COR-L47 (cell line): ENCODE measurements around the gene TBC1D16.
A peak's percentile ranks its signal among the peaks of the same experiment; 100 is the strongest.

Experiments used
- DNase-seq: peaks from one replicate; lab custom pipeline; 2025; lab: John Stamatoyannopoulos, UW

Gene TBC1D16

DNA sequence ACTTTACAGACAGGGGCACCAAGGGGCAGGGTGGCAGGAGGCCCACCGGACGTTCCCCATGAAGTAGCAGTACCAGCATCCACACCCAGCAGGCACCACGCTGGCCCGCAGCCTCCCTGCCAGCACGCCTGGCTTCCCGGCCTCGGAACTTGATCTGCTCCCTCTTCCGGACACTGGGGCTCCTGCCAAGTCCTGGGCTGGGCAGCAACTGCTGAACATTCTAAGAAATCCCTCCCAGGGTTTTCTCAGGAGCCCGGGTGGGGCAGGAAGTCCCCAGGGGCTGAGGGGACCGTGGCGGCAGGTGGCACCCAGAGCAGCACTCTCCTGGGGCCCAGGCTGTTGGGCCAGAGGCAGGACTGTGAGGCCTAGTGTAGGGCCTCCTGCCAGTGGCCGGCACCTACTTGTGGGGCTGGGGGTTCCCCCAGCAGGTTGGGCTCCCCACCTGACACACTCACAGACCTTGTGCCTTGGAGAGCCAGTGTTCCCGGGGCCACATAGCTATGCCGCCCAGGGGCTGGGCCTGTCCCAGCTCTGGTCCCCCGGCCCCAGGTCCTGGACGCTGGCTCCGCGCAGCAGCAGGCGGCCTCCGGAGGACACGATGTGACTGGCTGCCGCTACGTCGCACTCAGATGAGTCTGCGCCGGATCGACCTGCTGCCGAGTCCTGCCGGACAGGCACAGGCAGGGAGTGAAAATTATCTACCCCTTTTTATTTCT is 110.3 kb downstream of the TBC1D16 start:
- DNase-seq = peak; percentile 47

DNA sequence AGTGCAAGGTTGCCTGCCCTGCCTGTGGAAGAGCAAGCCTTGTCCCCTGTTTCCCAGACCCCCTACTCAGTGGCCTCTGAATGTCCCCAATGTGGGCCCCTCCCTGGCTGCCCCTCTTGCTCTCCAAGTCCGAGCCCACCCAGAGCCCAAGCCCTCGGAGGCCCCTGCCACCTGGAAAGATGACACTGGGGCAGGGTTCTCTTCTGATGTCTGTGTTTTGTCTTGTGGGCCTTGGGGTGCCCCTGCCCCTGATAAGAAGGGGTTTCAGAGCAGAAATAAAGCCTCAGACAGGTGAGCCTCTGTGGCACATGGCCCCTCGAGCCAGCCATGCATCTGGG is 111.1 kb downstream of the TBC1D16 start:
- DNase-seq = no peak

DNA sequence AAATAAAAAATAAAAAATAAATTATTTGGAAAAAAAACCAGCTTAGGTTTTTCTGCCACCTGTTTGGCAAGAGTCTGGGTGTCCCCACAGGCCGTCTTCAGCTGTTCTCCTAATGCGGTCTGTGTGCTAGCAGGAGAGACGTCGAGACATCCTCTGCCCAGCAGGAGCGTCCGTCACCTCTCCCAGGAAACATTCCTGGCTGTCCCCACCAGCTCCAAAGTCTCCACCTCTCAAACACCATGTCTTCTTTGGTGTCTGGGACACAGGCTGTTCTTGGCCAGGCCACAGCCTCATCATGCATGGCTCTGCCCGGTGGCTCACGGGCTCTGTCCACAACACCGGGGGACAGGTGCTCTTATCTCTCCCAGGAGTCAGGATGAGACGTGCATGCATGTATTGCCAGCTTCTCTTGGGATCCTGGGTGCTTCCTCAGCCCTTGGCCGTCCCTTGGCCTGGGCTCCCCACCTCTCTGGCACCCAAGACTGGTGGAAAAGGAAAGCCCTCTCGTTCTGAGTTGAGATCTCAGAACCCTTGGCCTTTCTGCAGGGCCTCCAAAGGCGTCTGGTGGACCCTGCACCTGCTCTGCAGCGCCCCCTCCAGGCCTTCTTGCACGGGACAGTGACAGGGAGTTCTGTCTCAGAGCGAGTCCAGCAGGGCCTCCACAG is 111.6 kb downstream of the TBC1D16 start:
- no peak for DNase-seq

DNA sequence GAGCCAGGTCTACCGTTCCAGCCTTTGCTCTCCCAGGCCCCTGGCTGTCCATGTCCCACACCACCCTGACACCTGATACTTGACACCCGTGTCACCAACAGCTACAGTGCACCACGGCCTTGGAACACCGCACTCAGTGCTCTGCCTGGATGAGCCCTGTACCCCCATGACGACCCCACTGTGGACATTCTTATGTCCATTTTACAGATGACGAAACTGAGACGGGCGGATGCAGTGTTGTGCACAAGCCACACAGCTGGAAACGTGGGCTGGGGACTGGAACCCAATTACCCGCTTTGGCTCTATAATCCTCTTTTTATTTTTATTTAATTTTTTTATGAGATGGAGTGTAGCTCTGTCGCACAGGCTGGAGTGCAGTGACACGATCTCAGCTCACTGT is 112.9 kb downstream of the TBC1D16 start:
- no peak for DNase-seq

DNA sequence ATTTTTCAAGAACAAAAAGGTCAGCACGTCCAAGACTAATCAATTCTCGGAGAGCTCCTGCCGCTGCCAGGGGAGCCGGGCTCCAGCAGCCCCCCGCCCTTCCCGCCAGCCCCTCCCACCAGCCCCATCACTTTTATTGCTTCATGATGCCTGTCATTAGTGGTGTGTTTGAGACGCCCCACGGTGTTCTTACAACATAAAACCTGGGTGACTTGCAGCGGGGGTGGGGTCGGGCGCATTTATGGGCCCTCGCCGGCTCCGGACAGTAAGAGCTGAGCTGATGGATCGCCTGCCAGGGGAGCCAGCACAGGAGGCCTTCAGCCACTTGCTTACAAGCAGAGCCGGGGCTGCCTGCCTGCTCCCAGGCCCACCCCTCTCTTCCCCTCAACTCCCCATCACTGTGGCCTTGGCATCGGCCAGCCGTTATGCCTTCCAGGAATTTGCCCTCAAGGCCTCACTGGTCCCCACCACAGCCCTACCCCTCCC is 113.5 kb downstream of the TBC1D16 start:
- DNase-seq = peak; percentile 47

DNA sequence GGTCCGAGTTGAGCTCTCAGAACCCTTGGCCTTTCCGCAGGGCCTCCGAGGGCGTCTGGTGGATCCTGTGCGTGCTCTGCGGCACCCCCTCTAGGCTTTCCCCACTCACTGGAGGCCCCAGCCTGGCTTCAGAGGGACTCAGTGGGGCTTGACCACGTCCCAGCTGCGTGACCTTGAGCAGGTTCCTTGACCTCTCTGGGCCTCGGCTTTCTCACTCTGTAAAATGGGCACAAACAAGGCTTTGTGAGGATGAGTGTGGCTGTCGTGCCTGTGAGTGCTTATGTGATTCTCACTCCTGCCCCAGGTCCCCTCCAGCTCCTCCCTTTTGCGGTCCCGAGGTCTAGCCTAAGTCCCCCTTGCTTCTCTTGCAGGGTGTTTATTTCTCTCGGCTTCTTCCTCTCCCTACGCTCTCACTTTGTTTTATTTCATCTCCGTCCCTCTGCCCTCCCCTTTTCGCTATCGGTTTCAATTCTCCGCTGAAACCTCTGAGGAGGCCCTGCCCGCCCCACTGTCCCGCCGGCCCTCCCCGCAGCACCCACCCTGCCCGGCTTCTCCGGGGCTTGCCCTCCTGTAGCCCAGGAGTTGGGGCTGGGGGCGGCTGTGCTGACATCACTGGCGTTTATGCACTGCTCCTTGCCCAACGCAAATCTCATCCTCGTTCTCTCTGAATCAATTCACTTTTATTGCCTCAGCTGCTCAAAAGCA is 114.1 kb downstream of the TBC1D16 start:
- DNase-seq = no peak

DNA sequence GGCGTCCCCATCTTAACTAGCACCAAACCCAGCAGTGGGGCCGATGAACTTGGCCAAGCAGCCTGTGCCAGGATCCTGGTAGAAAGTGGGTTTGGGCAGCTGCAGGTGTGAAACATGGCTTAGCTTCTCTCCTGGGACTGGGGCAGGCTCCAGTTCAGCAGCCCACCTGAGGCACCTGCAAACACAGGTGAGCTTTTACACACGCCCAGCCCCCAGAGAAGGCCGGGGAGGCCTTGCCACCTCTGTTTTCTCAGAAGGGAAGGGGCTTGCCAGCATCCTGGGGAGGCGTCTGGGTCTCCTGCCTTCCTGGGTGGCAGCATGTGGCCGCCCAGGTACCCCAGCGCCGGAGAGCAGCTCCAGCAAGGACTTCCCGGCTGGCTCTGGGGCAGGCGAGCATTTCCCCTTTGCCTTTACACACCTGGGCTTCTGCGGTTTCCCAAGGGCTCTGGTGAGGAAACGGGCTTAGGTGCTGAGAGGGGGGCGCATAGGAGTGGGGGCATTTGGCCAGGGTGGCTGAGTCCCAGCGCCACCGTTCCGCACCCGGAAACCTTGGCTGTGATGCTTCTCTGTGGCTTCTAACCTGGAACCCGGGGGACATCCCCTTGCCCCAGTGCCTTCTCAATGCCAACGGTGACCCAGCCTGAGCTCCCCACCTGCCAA is 114.8 kb downstream of the TBC1D16 start:
- DNase-seq = no peak

DNA sequence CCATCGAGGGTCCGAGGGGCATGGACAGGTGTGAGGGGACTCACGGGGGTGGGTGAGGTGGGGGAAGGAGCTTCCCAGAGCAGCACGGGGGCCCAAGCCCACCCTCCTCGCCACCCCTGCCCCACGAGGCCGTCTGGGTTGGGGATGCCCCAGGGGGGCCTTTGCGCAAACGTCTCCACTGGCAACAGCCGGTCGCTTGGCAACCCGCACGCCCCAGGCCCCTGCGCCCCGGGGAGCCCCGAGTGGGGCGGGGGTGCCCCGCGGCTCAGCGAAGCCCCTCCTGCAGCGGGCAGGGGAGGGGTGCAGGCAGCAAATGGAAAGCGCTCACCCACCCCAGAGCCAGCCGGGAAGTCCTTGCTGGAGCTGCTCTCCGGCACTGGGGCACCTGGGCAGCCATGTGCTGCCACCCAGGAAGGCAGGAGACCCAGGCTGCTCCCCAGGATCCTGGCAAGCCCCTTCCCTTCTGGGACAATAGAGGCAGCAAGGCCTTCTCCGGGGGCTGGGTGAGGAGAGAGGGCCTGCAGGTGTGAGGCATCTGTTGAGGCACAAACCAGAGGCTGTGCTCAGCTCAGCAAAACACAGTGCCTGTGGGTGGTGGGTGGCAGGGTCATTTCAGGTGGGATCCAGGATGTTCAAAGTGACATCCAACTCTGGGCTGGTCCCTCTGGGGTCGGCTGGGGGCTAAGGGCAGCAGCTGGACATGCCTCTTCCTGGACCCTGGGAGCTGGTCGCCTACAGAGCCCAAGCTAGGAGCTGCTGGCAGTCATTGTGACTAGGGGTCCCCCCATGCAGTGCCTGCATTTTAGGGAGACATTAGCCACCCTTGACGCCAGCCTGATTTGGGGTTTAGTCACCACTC is 115.6 kb downstream of the TBC1D16 start:
- DNase-seq = peak; percentile 40

DNA sequence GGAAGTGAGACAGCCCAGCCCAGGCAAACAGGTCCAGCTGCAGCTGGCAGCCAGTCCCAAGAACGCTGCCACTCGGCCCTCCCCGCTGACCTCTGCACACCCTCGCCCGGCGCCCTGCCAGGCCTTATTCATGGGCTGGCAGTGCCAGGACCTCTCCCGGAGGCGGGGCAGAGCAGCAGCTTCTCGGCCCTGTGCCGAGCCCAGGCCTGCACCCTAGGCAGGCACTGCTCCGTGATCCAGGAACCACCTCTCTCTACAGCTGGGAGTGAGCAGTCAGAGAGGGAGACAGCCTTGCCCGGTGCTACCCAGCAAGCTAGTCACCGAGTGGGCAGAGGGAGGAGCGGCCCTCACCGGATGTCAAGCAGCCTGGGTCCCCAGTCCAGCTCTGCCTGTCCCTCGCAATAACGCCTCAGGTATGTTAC is 116.5 kb downstream of the TBC1D16 start:
- no peak for DNase-seq

DNA sequence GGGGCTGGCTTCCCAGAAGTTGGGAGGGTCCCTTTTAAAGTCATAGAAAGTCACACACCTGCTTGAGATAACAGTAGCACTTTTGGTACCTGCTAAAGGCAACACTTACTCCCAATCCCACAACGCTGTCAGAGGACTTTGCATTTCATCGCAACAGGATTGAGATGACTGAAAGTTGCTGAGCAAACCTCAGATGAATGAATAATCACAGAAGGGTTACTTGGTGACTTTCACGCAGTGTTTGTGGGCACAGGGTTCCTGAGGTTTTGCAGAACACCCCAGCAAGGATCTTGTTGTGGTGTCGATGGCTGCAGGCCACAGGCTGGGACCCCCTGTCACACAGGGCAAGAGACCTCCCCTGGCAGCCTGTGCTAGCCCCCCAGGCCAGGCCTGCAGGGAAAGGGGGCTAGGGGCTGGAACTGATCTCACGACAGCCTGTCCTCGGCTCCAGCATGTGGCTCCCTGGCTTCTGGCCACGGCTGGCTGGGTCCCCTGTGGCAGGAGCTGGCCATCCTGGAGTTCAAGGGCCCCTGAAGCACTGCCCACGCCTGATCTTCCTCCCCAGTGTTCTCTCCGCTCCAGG is 117.0 kb downstream of the TBC1D16 start:
- no peak for DNase-seq

DNA sequence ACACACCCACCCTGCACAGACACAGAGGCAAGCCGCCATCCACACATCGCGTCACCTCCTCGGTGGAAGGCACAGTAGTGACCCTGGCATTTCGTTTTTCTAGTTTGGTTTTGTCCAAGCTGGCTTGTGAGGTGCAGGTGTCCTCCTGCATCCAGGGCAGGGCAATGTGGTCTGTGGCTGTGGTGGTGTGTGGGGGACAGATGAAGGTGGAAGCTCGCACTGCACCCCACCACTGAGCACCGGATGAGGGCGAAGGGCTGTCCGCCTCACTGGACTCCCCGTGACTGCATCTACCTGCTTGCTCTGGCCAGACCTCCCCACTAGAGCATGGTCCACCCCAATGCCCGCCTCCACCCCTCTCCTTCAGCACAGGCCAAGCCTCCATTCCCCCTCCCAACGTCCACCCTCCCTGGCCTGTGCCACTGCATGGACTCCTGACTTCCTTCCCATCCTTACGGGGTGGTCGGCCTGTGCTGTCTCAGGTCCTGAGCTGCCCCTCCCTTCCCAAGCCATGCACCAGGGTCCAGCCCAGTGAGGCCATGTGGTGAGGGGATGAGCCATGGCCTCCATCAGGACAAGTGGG is 117.7 kb downstream of the TBC1D16 start:
- DNase-seq = no peak

DNA sequence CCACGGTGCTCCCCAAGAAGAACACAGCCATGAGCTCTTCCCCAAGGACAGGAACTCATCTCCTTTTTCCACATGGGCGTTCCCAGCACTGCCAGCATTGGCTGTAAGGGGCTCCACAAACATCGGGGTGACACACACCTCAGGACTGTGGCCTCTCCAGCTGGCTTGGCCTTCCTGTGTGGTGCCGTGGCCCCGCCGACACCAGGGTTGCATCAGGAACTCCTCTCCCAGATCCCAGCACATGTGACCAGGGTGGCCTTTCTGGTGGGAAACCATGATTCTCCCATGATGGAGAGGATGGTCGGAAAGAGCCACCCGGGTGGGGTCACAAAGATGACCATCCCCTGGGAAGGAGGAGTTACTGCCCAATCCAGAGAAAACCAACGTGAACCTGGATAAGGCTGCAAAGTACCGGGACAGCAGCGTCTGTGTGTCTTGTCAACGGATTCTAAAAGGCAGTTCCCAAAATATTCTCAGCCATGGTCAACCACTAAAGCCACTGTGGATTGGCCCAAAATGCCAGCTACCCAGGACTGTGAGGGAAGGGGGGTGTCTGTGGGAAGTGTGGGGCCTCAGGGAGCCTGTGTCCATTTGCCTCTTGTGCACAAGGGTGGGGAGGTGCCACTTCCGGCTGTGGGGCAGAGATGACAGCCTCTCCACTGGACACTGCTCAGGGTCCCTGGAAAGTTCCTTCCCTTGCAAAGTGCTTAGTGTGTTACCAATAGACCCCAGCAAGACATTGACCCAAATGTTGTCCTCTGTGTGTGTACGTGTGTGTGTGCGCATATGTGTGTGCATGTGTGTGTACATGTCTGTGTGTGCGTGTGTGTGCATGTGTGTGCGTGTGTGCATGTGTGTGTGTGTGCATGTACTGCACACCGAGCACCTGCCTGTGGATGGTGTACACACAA is 118.4 kb downstream of the TBC1D16 start:
- DNase-seq = no peak

DNA sequence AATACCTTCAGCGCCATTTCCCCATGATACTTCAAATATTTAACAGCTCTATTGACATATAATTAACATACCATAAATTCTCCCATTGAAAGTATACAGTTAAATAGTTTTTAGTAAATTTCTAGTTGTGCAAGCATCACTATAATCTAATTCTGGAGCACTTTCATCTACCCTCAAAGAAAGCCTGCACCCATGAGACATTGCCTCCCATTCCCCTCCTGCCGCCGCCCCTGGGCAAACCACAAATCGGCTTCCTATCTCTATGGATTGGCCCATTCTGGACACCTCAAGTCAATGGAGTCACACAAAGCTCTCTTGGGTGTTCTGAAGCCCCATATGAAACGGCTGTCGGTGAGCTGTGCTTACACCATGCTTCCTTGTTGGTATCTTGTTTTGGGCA is 119.2 kb downstream of the TBC1D16 start:
- no peak for DNase-seq

DNA sequence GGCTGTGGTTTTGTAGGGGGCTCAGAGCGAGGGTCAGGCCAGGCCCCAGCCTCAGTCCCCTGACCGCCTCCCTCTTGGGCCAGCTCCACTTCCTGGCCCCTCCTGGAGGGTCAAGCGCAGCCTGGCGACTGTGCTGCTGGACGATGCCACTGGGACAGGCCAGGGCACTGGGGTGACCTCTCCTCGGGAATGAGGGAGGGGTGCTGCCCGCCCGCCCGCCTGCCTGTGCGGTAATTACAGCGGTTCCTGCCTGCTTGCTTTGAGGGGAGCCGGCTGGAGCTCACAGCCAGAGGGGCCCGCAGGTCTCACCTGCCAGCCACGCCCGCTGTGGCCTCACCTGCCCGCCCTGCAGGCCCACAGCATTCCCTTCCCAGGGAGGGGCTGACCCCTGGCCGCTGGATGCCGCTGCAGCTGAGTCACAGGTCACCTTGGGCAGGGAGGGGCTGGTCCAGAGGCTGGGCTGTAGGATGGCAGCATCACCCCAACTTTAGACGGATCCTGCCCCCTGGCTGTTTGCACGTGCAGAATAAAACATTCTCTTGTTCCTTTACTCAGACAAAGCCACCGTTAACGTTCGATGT is 119.7 kb downstream of the TBC1D16 start:
- DNase-seq = peak; percentile 26

DNA sequence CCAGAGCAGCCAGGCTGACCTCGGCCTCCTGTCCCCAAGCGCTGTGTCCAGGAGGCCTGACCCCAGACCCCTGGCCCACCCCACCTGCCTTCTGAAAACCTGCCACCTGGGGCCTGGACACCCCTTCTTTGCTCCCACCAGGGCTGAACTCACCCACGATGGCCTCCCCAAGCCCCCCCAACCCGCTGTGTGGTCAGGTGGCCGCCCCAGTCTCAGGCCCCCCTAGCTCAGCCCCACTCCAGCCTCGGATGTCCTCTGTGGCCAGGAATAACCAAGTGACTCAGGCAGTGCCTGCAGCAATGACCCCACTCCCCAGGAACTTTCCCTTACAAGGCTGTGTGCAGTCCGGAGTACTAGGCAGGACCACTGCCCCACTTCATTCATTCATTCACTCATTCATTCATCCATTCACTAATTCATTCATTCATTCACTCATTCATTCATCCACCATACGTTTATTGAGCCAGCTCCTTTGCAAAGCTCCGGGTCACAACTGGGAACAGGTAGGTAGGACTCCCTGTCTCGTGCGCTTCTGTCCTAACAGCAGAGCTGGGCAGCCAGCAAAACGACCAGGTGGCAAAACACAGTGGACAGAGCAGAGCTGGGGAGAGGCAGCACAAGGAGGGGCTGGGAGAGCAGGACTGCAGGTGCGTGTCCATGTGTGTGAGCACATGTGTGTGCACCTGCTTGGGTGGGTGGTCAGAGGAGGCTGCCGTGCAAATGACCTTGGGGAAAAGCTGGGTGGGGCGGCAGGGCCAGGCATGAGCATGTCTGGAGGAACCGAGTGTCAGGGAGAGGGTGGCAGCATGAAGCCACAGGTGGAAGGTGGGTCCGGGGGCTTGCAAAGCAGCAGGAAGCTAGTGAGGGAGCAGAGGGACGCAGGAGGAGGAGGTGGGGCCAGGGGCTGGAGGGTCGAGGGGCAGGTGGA is 120.6 kb downstream of the TBC1D16 start:
- DNase-seq = no peak

DNA sequence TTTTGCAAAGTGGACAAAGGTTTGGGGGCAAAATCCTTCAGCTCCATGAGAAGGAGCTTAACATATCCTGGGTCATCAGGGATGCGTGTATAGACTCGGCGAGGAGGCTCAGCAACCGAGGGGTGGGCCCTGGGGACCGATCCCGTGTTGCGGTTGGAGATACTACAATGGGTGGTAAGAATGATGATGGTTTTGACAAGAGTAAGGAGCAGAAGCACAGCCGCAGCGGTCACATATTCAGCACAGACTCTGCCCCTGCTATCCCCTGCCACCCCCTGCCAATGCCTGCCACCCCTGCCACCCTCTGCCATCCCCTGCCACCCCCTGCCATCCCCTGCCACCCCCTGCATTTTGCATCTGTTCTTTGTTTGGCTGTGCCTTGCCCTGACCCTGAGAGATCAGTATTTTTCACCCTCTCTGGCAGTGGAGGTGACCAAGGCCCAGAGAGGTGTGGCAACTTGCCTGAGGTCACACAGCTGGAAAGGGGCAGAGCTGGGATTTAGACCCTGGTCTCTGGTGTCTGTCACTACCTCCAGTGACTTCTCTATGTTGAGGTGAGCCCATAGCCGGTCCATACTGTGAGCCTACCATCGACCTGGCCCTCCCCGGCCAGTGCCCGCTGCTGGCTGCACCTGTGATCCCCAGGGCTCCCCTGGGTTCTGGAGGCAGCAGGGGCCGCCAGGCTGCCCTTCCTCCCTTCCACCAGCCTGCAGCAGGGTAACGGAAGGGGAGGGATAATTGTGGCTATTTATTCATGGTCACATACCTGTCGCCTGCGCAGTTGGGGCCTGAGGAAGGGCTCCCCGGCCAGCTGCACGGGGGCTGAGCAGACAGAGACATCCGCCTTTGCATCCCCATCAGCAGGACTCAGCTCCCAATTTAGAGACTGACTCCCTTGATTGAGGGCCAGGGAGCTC is 121.5 kb downstream of the TBC1D16 start:
- DNase-seq = no peak

DNA sequence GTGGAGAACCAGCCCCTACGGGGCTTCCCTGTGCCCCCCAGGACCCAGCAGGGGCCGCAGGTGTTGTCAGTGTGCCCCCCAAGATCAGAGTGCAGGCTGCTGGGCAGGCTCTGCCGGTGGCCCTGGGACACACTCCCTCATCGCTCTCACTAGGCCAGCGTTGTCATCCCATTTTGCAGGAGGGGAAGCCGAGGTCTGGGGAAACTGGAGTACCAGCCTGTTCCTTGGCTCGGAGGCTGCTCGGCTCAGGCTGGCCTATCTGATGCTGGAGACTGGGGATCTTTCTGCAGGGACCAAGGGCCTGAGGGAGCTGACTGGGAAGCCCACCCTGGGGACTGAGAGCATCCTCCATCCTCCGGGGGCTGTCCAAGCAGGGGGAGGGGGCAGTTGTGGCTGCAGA is 122.2 kb downstream of the TBC1D16 start:
- DNase-seq = no peak
